Measurements from ENCODE around the gene GPATCH4. TPM values are rescaled to one million over a fixed set of nuclear protein-coding genes. Genes with fewer than 3 reads are reported as not detected.

GPATCH4 gene
- total RNA-seq, 1 donor from 2014 or later: 104 TPM

DNA sequence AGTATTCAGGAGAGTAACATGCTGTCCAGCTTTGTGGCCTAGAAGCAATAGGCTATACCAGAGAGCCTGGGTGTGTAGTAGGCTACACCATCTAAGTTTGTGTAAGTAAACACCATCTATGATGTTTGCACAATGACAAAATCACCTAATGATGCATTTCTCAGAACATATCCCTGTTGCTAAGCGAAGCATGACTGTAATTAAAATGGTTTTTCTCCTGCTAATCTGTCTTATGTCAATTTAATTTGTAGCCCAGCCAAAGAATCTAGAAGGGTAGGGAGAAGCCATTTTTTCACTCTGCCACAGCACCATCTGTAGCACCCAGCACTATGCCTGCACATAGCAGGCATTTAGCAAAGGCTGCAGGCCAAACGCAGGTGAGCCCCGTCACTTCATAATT, 23.7 kb downstream of the GPATCH4 start:
- intact Hi-C loops (cut with micrococcal nuclease): no loop called here
- Mint-ChIP-seq H3K4me1 (ENCODE audit: low read depth) (peaks cover 15% of the 10 kb centered on the region), H3K27me3 (ENCODE audit: insufficient read depth) (peaks cover 18% of the 10 kb centered on the region), H3K4me3 (no peak overlapping the region), H3K9me3 (no peaks in the 10 kb centered on the region), H3K36me3 (ENCODE audit: low read depth) (no peaks in the 10 kb centered on the region), H3K27ac (no peak overlapping the region)
- DNase-seq (ENCODE audit: low spot score): no peak

DNA sequence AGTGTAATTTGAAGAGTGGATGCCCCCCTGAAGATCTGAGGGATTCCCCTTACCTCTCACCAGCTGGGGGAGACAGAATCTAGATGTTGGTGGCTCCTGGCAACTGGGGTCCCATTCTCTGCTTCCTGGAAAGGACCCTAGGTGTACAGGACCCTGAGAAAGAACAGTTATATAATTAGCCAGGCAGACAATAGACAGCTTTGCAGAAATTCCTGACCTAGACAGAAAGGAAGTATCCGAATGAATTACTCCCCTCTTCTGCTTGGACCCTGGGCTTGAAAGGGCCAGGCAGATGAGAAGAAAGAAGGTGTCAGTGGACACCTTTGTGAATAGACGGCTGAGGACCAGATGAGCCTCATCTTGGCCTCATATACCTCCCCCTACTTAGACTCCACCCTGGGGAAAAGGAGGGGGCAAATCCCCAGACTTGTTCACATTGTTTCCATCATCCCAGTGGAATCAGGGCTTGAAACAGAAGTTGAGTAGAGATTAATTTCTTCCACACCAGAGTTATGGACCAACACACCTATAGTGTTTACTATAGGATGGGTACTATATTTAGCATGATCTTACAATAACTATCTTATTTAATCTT, 27.1 kb downstream of the GPATCH4 start:
- H3K36me3 Mint-ChIP-seq (ENCODE audit: low read depth): peaks cover 3% of the 10 kb centered on the region
- no peak overlapping the region for H3K27ac Mint-ChIP-seq
- H3K27me3 Mint-ChIP-seq (ENCODE audit: insufficient read depth): peaks cover 18% of the 10 kb centered on the region
- H3K4me1 Mint-ChIP-seq (ENCODE audit: low read depth): peaks cover 28% of the 10 kb centered on the region
- no peak for DNase-seq (ENCODE audit: low spot score)
- no peak overlapping the region for H3K4me3 Mint-ChIP-seq
- H3K9me3 Mint-ChIP-seq: no peaks in the 10 kb centered on the region
- intact Hi-C loops (cut with micrococcal nuclease): loop anchor here (5.0 kb wide), 4 partner anchors 33 to 292 kb away; partner anchors contain the start of genes SMG5 and TMEM79

DNA sequence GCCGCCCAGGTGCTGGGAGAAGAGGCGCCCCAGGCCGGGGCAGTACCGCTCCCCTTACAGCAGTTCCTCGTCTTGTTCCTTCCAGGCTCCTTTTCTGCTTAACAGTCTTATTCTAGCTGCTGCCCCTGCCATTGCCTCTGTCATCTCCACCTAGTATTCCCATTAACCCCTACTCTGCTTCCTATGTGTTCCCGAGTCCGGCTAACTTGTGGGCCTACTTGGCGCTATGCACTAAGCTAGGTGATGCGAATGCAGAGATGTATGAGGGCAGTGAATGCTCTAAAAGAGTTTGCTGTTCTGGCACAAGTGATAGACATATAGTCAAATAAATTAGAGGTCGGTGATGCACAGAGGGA, 28.6 kb downstream of the GPATCH4 start:
- no peaks in the 10 kb centered on the region for H3K9me3 Mint-ChIP-seq
- no peak for DNase-seq (ENCODE audit: low spot score)
- peak overlapping the region; percentile 96 for H3K4me3 Mint-ChIP-seq
- H3K4me1 Mint-ChIP-seq (ENCODE audit: low read depth): peaks cover 28% of the 10 kb centered on the region
- intact Hi-C loops (cut with micrococcal nuclease): loop anchor here (1.0 to 5.0 kb wide), 6 partner anchors 19 to 290 kb away; partner anchors contain the start of genes NAXE, SMG5 and TMEM79
- peaks cover 4% of the 10 kb centered on the region for H3K36me3 Mint-ChIP-seq (ENCODE audit: low read depth)
- peak overlapping the region; percentile 76 for H3K27ac Mint-ChIP-seq
- peaks cover 18% of the 10 kb centered on the region for H3K27me3 Mint-ChIP-seq (ENCODE audit: insufficient read depth)

DNA sequence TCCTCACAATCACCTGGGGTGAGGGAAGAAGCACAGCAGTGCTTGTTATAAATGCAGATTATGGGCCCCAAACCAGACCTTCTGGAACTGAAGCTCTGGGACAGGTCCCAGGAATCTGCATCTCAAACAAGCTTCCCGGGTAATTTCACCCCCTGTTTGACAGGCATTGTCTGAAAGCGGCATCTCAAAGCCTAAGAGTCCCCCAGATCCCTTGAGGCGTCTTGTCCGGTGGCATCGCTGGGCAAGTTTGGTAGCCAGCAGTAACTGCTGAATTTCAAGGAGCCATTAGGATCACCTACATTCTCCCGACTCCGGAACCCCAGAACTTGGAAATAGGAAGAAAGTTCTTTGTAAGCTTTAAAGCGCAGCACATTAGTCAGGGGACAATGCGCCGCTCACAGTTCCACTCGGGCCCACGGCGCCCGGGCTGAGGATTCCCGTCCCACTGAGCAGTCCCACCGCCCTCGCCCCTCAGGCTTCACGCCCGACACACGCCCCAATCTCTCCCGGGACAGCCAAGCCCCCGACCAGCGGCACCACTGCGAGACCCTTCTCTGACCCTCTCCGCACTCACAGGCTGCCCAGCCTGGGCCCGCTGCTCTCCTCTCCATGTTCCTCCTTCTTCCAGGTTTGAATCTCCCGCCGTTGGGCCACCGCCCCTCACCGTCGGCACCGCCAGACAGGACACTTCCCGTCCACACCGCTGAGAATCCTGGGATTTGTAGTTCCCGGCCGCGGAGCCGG, 29.2 kb downstream of the GPATCH4 start, which contains the start of gene IQGAP3:
TSS of gene IQGAP3 (minus strand) at position 647 of the 744 bp plus-strand sequence. CDS start at position 611, 36 bp downstream.
- peaks cover 18% of the 10 kb centered on the region for H3K27me3 Mint-ChIP-seq (ENCODE audit: insufficient read depth)
- H3K4me3 Mint-ChIP-seq: peak within 1 kb of the TSS; percentile 96
- H3K27ac Mint-ChIP-seq: peak within 1 kb of the TSS; percentile 76
- peaks cover 5% of the 10 kb centered on the region for H3K36me3 Mint-ChIP-seq (ENCODE audit: low read depth)
- intact Hi-C loops (cut with micrococcal nuclease): loop anchor here (1.0 to 5.0 kb wide), 6 partner anchors 19 to 290 kb away; partner anchors contain the start of genes NAXE, SMG5 and TMEM79
- H3K4me1 Mint-ChIP-seq (ENCODE audit: low read depth): peaks cover 28% of the 10 kb centered on the region
- DNase-seq (ENCODE audit: low spot score): peak; percentile 74
- H3K9me3 Mint-ChIP-seq: no peaks in the 10 kb centered on the region

DNA sequence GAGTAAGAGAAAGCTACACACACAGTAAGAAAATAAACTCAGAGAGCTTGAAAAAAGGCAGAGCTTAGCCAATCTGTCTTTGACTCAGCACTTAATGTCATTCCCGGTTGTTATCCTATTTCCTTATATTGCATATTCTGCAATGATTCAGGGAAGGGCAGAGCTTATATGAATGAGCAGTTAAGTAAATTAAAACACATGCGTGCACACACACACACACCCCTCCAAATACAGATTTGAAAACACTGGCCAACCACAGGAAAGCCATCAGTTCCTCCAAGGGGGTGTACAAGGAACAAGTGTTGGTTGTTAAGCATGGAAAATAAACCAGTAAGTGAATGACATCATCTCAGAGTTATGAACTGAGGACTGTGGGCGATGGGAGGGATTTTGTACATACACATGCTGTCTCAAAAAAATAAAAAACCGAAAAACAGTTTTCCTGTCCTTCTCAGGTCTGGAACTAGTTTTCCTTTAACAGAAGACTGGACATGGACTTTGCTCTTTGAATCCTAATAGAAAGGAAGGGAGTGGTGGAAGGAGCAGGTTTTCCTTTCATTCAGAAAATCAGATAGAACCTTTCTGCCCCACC, 29.9 kb downstream of the GPATCH4 start:
- Mint-ChIP-seq H3K9me3 (no peaks in the 10 kb centered on the region), H3K36me3 (ENCODE audit: low read depth) (peaks cover 8% of the 10 kb centered on the region), H3K27me3 (ENCODE audit: insufficient read depth) (peaks cover 18% of the 10 kb centered on the region), H3K4me1 (ENCODE audit: low read depth) (peaks cover 28% of the 10 kb centered on the region), H3K27ac (peak overlapping the region; percentile 30), H3K4me3 (peak overlapping the region; percentile 96)
- intact Hi-C loops (cut with micrococcal nuclease): loop anchor here (5.0 kb wide), 4 partner anchors 36 to 289 kb away; partner anchors contain the start of genes SMG5 and TMEM79
- no peak for DNase-seq (ENCODE audit: low spot score)

DNA sequence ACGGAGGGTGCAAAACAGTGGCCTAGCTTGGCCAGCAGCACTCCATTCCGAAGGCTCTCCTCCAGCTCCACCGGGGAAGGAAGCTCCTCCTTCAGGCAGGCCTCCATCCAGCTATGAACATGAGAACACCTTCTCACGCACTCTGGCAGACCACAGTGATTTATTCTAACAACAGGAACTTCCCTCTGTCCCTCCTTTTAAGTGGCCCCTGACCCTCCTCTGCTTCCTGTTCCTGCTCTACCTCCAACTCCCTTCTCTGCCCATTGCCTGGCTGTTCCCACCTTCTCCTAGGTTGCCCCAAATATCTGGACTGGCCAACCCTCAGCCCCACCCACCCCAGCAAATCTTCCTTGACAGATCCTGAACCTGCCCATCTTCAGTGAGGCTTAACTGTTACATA, 34.8 kb downstream of the GPATCH4 start:
- Mint-ChIP-seq H3K27me3 (ENCODE audit: insufficient read depth) (no peaks in the 10 kb centered on the region), H3K4me3 (no peak overlapping the region), H3K4me1 (ENCODE audit: low read depth) (peaks cover 10% of the 10 kb centered on the region), H3K36me3 (ENCODE audit: low read depth) (peaks cover 11% of the 10 kb centered on the region), H3K9me3 (no peaks in the 10 kb centered on the region), H3K27ac (no peak overlapping the region)
- intact Hi-C loops (cut with micrococcal nuclease): no loop called here
- no peak for DNase-seq (ENCODE audit: low spot score)

DNA sequence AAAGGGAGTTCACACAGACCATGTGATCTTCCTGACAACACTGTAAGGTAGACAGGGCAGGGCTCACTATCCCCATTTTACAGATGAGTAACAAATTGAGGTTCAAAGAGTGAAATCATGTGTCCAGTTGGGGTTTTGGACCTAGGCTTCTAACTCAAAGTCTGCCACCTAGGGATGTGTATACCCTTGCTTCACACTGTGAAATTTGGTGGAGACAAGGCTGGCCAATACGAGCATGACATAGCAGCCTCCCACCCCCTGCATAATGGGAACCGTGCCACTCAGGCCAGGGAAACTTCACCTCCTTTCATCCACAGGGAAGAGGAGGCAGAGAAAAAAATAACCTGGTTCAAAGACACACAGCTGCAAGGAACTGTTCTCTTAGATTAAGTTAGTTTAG, 35.8 kb downstream of the GPATCH4 start:
- DNase-seq (ENCODE audit: low spot score): no peak
- H3K36me3 Mint-ChIP-seq (ENCODE audit: low read depth): peaks cover 11% of the 10 kb centered on the region
- H3K27ac Mint-ChIP-seq: no peak overlapping the region
- H3K4me1 Mint-ChIP-seq (ENCODE audit: low read depth): peaks cover under 1% of the 10 kb centered on the region
- intact Hi-C loops (cut with micrococcal nuclease): no loop called here
- no peaks in the 10 kb centered on the region for H3K9me3 Mint-ChIP-seq
- no peak overlapping the region for H3K4me3 Mint-ChIP-seq
- no peaks in the 10 kb centered on the region for H3K27me3 Mint-ChIP-seq (ENCODE audit: insufficient read depth)

DNA sequence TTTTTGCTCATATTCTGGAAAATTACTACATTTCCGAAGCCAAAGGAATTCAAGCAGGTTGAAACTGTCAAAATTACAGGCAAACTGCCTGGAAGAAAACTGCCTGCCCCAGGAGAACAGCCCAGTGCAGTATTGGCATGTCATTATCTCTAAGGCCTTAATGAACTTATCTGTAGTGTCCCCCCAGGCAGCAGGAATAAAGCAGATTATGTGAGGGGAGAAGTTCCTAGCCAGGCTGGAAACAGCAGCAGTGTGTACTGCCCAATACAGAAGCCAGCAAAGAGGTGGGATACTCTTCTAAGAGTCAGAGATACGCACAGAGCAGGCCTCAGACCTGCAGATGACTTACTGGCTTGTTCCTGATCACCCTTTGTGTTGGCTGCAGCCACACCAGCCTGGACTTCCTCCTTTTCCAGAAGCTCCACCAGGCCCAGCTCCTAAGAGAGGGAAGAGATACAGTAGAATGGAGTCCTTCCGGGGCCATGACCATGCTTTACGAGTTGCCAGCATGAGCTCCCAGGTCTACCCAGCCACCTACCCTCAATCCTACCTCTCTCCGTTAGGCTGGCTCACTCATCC, 40.6 kb downstream of the GPATCH4 start:
- Mint-ChIP-seq H3K4me3 (no peak overlapping the region), H3K27me3 (ENCODE audit: insufficient read depth) (no peaks in the 10 kb centered on the region), H3K9me3 (no peaks in the 10 kb centered on the region), H3K36me3 (ENCODE audit: low read depth) (peaks cover 10% of the 10 kb centered on the region), H3K27ac (no peak overlapping the region), H3K4me1 (ENCODE audit: low read depth) (no peaks in the 10 kb centered on the region)
- intact Hi-C loops (cut with micrococcal nuclease): no loop called here
- DNase-seq (ENCODE audit: low spot score): no peak

DNA sequence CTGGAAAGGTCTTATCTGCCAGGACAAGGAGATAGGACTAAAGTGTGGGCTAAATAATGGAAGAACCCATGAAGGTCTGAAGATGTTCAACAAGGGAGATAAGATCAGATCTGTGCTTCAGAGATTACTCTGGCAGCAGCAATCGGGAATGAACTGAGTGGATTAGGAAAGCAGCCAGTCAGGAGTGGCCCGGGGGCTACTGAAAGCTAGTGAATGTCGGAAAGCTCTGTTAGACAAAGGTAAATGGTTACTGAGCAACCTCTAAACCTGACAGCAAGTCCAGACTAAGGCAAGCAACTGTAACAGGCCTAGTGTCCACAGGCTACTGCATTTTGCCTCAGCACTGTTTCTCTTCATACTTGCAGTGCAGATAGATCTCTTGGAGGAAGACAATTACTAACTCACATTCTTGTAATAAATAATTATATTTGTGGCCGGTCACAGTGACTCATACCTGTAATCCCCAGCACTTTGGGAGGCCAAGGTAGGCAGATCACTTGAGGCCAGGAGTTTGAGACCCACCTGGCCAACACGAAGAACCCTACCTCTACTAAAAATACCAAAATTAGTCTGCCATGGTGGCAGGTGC, 41.4 kb downstream of the GPATCH4 start:
- intact Hi-C loops (cut with micrococcal nuclease): no loop called here
- no peaks in the 10 kb centered on the region for H3K27me3 Mint-ChIP-seq (ENCODE audit: insufficient read depth)
- peaks cover 10% of the 10 kb centered on the region for H3K36me3 Mint-ChIP-seq (ENCODE audit: low read depth)
- DNase-seq (ENCODE audit: low spot score): no peak
- H3K27ac Mint-ChIP-seq: no peak overlapping the region
- no peaks in the 10 kb centered on the region for H3K4me1 Mint-ChIP-seq (ENCODE audit: low read depth)
- H3K4me3 Mint-ChIP-seq: no peak overlapping the region
- no peaks in the 10 kb centered on the region for H3K9me3 Mint-ChIP-seq

DNA sequence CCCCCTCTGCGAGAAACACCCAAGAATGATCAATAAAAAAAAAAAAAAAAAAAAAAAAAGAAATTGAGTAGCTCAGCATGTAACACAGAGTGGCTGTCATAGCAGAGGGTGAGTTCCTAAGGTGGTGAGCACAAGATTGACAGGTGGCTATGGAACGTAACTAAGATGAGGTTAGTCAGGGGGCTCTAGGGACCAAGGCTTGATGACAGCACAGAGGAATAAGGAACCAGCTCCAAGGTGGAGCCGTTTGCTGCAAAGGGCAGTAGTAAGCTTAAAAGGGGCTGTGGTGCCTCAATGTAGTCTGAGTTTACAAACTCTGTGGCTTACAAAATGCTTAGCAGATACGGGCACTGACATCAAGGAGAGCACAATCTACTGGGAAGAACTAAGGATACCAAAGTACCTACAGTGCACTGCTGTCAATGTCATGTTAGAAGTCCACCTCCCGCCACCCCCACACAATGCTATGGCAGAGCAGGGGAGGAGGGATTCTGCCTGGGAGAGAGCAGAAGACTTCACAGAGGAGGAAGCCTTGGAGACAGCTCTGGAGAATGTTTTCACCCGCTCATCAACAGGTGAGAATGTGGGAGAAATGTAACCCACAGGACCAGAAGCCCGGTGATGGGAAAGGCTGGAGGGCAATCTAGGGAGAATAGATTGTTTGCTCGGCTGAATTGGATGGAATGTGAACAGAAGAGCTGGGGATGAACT, 42.0 kb downstream of the GPATCH4 start:
- Mint-ChIP-seq H3K4me1 (ENCODE audit: low read depth) (no peaks in the 10 kb centered on the region), H3K9me3 (no peaks in the 10 kb centered on the region), H3K36me3 (ENCODE audit: low read depth) (peaks cover 10% of the 10 kb centered on the region), H3K4me3 (no peak overlapping the region), H3K27ac (no peak overlapping the region), H3K27me3 (ENCODE audit: insufficient read depth) (no peaks in the 10 kb centered on the region)
- DNase-seq (ENCODE audit: low spot score): no peak
- intact Hi-C loops (cut with micrococcal nuclease): no loop called here

DNA sequence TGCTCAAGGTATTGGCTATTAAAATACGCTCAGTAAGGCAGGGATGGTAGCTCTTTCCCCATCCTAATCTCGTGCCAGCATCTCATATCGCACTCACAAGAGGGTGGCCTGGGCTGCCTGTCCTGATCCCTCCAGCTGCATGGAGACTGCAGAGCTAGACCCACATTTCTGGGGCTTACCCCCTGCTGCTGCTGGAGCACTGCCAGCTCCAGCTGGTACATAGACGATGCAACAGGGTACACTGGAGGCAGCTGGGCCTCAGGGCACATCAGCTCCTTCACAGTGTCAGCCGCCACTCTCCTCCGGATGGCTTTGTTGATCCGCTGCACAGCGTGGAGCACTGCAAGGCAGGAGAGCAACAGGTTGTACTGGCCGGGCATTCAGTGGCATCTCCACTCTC, 44.9 kb downstream of the GPATCH4 start:
- H3K4me1 Mint-ChIP-seq (ENCODE audit: low read depth): peaks cover 5% of the 10 kb centered on the region
- DNase-seq (ENCODE audit: low spot score): no peak
- peaks cover 16% of the 10 kb centered on the region for H3K36me3 Mint-ChIP-seq (ENCODE audit: low read depth)
- H3K27ac Mint-ChIP-seq: no peak overlapping the region
- intact Hi-C loops (cut with micrococcal nuclease): no loop called here
- no peak overlapping the region for H3K4me3 Mint-ChIP-seq
- H3K27me3 Mint-ChIP-seq (ENCODE audit: insufficient read depth): no peaks in the 10 kb centered on the region
- no peaks in the 10 kb centered on the region for H3K9me3 Mint-ChIP-seq

DNA sequence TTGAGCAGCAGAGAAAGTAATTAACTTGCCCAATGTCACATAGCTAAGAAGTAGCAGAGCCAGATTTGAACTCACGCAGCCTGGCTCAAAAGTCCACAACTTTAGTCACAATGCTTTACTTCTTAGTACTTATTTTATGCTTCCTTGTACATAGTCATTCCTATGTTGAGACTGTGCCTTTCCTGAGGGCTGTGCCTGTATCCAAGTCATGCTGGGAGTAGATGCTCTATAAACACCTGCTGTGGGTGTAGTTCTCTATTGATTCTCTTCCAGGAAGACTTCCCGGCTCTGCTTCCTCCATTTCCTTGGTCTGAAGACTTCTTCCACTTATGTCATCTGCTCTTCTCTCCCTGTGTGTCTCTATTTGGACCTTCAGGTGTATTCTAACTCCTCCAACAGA, 45.6 kb downstream of the GPATCH4 start:
- intact Hi-C loops (cut with micrococcal nuclease): no loop called here
- Mint-ChIP-seq H3K36me3 (ENCODE audit: low read depth) (peaks cover 17% of the 10 kb centered on the region), H3K4me1 (ENCODE audit: low read depth) (peaks cover 5% of the 10 kb centered on the region), H3K4me3 (no peak overlapping the region), H3K27ac (no peak overlapping the region), H3K9me3 (no peaks in the 10 kb centered on the region), H3K27me3 (ENCODE audit: insufficient read depth) (no peaks in the 10 kb centered on the region)
- DNase-seq (ENCODE audit: low spot score): no peak

Measured in activated T-helper 1 cell treated with anti-CD3 and anti-CD28 coated beads, Interleukin-12 subunit alpha, Interleukin-12 subunit beta, Interleukin-2, Interleukin-4 antibody, amounts not matched to agents 30 ng/mL and 10 ng/mL and 1 ng/mL, durations not matched to agents 14 hours and 24 hours and 36 hours (primary cell).